Measurements from ENCODE around the gene CD83. TPM values are rescaled to one million over a fixed set of nuclear protein-coding genes. Genes with fewer than 3 reads are reported as not detected.

CD83 gene
- total RNA-seq, 1 donor from 2014 or later: 2.1 TPM

DNA sequence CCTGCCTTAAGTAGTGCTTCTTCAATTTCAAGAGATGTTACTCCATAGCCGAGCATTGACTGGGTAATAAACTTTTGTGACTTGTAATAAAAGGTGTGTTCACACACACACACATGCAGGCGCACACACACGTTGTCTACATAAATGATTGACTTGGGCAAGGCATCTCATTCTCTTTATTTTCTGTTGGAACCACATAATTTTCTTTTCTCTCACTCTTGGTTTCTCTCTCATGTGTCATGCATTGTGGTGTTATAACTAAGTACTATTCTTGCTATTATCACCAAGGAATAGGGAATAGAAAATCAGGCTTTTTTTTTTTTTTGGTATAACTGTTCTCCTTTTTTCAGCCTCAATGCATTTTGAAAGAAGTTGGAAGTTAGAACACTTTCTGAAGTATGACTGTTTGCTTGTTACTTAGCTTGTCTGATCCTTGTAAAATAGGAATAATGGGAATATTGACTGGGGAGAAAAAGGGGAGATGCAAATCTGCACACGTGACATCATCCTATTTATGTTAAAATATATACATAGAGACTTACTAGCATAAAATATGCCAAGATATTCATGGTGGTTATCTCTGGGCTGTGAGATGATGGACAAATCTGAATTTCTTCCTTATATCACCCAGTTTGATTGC lies 26.1 kb upstream of the CD83 start:
- no peak for DNase-seq (ENCODE audit: low spot score)

DNA sequence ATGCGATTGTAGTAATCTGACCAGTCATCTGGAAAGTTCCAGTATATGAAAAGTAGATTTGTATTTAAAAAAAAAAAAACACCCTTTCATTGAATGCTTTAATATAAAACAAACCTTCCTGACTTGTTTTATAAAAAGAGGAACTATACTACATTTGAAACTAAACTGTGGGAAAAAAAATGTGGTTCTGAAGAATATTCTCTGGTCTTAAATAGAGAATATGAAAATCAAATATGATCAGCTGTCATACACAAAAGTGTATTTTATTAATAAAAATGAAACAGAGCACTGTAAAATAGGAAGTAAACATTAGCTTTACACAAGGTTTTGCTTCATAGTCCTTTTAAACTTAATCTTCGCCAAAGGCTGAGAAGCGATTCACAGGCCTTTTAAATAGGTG lies 25.3 kb upstream of the CD83 start:
- DNase-seq (ENCODE audit: low spot score): no peak

DNA sequence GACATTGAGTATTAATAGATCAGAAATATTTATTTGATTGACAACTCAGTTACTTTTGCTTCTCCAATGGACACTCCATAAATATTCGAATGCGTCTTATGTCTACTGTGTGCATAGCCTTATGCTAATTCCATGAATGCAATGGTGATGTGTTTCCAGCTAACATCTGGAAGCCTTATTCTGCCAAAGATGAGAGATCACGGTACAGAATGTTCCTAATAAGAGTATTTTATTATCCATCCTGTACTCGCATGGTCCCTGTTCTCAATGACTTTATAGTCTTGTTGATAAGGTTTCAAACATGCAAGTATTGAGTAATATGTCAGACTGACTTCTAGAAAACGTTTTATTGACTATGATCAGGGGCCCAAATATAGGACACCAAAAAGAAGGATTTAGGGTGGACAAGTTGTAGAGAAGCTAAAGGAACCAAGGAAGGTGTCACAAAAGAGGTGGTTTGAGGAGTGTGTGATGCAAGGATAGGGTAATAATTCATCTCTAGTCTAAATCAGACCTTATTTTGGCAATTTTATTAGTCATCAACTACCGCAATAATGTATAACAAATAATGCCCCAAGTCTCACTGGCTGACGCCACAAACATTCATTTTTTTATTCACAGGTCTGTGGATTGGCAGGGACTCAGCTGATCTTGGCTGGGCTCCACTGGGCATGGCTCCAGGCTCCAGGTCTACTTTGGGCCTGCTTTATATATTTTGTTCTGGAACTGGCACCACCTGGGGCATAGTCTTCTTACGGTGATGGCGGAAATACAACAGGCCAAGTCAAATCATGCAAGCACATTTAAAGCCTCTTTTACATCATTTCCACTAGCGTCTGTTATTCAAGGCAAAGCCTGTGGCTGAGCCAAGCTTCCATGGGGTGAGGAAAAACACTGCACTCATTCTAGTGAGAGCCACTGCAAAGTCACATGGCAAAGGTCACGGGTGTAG lies 24.5 kb upstream of the CD83 start:
- DNase-seq (ENCODE audit: low spot score): no peak

DNA sequence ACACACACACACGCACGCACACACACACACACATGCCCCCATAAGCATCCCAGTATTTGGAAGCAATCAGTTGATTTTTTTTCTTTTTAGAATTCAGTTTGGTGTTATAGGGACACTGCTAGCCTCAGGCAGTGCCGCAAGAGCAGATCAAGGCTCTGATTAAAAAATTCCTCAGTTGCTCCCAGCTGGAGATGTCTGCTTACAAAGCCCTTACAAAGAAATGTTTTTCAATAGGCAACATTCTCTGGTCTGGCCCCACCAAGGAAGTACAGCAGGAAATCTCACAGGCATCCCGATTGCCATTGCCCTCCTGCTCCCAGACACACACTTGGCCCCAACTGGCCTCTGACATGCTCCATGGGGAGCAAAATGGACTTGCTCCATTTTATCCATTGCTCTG lies 22.9 kb upstream of the CD83 start:
- DNase-seq (ENCODE audit: low spot score): no peak

DNA sequence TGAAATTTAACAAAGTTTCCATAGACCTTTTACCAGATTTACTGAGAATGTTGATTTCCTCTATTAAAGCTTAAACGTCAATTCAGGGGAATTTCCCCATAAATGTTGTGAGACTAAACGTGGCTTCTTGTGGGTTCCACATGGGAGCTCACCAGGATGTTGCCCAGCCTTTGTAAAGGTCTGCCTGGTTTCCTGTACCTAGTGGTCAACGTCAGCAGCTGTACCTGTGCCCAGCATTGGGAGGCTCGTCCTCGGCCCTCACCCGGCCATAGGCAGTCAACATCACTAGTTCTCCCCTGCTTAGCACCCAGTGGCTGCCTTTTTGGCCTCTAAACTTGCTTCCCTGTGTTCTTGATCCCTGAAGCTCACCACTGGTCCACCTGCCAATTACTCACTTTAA lies 22.1 kb upstream of the CD83 start:
- DNase-seq (ENCODE audit: low spot score): no peak

DNA sequence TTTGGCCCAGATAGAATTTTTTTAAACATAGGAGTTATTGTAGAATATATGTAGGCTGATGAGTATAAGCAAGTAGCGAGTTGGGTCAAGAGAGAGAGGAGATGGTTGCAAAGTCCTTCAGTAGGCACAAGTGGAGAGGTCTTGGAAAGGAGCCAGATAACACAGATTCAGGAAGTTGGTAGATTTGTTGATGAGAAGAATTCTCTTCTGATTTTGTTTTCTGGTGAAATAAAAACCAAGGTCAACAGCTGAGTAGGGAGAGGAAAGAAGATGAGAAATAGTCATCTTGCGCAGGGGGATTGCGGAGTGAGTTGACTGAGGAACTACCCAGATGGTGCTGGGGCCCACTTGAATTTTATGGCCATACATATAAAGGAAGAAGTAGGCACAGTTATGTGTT lies 17.4 kb upstream of the CD83 start:
- no peak for DNase-seq (ENCODE audit: low spot score)

DNA sequence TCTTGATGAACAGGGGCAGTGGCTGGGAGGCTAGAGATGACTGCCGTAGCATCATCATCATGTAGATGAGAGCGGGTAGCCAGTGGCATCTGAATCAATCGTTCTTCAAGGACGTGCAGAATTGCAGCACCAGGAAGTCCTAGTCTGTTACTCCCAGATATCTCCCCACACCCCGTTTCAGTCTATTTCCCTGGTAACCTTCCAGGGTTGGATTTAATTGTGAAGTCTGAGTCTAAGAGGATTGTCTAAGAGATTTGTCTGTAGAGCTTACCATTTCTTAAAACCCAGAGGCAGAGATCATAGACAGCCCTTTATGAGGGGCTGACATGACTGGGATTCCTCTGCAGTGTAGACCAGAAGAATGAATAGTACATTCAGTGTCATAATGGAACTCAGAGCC lies 16.6 kb upstream of the CD83 start:
- DNase-seq (ENCODE audit: low spot score): no peak

DNA sequence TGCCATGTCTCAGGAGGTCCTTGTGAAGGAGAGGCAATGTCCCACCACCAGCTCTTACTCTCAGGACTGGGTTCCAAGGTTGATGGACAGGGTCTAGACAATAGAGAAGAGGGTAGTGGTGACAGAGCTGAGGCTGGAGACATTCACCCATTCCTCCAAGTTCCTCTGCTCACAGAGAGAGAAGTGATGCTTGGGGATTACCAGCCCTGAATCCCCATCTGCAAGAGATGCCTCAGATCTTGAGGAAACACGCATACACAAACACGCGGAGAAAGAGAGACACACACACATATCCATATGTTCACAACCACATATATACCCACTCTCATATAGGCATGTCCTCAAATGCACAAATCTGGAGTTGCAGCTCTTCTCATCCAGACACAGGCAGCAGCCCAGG lies 15.2 kb upstream of the CD83 start:
- no peak for DNase-seq (ENCODE audit: low spot score)

DNA sequence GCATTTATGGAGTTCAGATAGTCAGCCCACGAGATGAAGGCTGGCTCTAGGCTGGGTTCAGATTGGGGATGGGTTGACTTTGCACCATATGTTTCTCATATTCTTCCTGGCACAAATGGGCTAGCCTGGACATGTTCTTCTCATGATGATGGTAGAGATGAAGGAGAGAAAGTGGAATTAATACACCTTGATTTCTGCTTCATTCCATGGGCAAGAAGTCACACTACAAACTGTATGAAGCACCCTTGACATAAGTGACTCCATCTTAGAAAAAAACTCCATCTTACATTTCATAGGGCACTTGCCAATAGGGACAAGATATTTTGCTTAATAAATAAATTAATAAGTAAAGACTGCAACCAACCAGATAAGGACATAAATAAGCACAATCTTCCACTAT lies 12.0 kb upstream of the CD83 start:
- DNase-seq (ENCODE audit: low spot score): no peak

DNA sequence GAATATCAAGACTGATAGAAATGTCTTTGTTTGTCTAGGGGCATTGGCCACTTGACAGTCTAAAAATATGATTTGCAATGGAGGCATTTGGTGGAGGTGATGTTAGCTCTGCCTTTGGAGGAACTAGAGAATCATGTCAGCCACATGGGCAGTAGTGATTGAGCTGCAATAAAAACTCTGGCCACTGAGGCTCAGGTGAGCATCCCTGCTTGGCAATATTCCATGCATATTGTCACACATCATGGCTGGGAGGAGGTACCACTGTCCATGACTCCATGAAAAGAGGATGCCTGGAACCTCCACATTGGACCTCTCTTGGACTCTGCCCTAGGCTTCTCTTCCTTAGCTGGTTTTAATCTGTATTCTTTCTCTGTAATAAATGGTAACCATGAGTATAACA lies 10.6 kb upstream of the CD83 start:
- DNase-seq (ENCODE audit: low spot score): no peak

DNA sequence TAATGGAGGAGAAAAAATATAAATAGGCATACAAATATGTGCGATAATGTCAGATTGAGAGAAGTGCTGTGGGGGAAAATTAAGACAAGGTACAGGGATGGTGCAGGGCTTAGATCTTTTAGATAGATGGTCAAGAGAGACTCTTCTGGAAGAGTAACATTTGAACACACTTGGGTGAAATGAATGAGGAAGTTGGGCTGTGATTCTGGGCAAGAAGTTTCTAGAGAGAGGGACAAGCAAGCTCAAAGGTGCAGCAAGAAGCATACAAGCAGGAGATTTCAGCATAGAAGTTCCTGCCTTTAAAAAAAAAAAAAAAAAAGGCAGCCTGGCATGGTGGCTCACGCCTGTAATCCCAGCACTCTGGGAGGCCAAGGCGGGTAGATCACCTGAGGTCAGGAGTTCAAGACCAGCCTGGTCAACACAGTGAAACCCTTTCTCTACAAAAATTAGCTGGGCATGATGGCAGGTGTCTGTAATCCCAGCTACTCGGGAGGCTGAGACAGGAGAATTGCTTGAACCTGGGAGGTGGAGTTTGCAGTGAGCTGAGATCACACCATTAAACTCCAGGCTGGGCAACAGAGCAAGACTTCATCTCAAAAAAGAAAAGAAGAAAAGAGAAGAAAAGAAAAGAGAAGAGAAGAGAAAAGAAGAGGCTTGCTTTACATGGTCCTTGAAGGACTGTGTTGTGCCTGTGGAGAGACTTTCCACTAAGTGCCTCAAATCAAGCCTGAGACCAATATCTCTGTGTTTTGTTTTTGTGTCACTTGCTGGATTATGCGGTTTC lies 9.7 kb upstream of the CD83 start:
- DNase-seq (ENCODE audit: low spot score): no peak

DNA sequence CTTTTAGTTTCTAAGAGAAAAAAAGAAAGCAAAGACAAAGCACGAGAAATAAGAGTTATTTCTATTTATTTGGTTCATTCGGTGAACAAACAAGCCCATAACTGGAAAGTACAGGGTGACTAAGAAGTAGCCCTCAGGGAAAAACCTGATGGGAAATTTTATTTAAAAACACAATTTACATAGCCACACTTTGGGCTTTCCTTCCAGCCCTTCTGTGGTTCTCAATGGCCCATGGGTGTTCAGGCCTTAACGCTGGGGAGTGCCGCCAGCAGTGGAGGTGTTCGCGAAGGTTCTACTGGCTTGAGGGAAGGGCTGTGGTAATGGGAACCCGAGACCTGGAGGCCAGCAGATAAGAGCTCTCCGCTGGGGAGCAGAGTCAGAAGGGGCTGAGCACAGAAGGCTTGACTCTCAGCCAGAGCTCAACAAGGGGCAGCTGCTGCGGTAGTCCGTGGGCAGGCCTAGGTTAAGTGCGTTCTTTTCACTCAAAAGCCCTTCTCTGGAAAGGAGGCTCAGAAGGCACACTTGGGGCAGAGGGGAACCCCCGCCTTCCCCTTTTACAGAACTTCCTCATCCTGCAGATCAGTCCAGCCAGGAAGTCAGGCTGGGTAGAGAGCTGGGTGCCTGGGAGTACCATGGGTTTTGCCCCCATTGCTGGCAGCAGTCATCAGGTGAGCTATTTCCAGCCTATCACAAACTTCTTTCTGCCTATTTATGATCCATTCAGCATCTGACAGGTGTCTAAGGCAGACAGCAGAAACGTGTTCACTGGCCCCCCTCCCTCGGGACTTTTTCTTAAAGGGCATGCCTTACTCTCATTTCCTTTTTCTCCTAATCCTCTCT lies 8.8 kb upstream of the CD83 start:
- DNase-seq (ENCODE audit: low spot score): no peak

DNA sequence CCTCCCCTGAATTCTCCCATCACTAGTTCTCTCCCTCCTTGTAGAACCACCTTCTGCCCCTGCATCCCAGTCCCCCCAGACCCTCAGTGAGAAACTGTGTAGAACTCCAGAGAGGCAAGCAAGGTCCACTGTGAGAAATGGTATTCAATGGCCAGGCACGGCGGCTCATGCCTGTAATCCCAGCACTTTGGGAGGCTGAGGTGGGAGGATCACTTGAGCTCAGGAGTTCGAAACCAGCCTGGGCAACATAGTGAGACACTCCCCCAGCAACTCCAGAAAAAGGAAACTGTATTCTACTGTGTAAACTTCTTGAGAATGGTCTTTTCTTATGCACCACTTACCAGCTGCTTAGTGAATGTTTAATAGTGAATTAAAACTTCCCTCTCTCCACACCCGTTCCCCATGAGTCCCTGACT lies 8.2 kb upstream of the CD83 start:
- DNase-seq (ENCODE audit: low spot score): no peak

DNA sequence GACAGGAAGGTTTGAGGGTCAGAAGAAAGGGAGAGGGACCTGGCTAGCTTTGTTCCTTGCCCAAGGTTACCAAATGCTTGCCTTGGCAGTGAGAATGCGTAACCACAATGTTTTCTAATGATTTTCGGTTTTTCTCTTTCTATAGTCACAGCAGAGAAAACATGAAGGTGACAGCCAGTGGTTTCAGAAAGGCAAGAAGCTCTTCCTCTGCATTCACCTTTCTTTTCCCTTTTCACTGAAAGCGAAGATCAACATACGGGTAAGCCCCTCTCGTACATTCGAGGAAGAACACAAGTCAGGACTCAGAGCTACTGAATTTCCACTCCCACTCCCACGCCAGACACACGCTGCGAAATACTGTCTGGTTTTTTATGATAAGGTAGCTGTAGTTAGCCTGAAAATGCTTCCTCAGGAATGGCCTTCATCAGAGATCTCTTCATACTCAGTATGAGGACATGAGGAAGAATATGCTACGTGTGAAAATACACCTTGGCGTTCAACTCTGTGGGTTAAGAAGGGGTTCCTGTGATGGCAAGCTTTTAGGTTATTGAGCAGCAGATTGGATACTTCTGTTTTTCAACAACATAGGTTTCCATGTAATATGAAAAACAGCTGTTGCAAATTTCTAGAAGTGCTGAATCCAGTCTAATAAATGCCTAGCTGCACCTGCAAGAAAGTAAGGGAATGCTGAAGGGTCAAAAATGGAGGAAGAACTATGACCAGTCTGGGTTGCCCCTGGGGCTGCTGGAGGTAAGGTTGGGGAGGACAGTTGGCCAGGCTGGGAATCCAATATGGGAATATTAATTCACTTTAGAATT lies 7.4 kb upstream of the CD83 start:
- DNase-seq (ENCODE audit: low spot score): no peak

DNA sequence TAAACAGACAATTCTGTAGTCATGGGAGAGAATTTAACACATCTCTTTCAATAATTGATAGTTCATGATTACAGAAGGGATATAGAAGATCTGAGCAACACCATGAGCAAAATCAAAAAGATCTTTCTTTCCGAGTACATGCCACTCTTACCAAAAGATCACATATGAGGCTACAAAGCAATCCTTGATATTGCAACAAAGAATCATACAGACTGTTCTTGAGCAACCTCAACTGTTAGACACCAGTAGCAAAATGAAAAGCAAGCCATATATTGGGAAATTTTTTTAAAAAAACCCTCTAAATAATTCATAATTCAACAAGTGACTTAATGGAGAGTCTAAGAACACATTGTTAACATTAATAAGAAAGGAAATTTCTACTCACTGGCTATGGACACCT lies 3.6 kb upstream of the CD83 start:
- DNase-seq (ENCODE audit: low spot score): no peak

DNA sequence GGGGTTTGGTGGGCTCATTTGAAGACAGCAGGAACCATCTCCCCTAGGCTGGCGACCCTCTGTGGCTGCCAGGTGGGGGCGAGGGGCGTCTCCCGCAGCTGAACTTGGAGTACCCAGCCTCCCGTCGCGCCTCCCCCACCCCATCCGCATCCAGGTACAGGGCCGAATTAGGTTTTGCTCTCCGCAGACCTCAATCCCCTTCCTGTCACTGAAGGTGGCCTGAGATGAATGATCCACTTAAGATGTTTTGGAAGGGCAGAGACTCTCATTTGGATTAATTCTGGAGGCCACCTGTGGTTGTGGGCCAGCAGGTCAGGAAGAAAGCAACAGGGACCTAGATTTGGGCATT lies 493 bp downstream of the CD83 start:
- DNase-seq (ENCODE audit: low spot score): no peak

DNA sequence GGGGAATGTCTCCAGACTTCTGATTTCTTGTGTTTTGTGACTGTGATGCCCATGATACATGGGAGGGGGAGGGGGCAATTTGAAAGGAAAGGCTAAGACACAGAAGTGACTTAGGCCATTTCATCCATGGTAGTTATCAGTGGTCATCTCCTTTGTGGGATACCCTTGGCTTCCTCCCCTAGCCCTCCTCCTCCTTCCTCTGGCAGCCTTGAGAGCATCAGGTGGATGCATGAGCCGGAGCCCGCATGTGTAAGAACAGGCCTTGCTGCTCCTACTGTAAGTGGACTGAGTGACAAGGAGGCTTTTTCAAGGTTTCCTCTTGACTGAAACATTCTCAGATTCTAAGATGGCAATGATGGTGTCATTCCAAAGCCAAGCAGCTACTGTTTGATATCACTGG lies 874 bp downstream of the CD83 start:
- no peak for DNase-seq (ENCODE audit: low spot score)

DNA sequence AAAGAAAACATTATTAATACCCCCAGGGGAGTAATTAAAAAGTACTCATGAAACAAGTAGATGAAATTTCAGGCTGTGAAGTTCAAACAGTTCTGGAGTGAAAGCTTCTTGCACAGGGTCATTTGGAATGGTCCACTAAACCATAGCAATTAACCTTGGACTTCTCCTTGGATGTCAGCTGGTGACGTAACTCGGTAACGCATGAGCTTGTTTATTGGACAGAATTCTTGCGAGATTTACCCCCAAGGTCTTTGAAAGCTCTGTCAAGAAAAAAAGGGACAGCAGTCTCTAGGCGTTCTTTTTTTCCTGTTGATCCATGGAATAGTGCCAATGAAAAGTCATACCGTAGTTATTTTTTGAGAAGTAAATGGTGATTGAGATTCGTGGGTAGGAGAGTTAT lies 2.2 kb downstream of the CD83 start:
- DNase-seq (ENCODE audit: low spot score): no peak

DNA sequence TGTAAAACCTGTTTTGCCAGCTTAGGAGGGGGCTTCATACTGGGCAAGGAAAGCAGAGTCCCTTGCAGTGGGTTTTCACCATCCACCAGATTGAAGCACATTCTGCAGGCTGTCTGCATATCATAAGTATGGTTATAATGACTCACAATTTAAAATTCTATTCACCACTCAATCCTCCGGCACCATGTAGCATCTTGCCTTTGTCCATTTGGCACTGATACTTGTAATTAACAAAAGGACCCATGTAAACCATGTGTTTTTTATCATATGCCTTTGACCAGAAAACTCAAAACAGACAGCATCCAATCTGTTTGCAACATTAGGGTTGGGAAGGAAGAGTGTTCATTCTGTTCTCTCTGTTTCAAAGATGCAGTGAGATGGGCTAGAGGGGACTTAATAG lies 3.0 kb downstream of the CD83 start:
- DNase-seq (ENCODE audit: low spot score): no peak

DNA sequence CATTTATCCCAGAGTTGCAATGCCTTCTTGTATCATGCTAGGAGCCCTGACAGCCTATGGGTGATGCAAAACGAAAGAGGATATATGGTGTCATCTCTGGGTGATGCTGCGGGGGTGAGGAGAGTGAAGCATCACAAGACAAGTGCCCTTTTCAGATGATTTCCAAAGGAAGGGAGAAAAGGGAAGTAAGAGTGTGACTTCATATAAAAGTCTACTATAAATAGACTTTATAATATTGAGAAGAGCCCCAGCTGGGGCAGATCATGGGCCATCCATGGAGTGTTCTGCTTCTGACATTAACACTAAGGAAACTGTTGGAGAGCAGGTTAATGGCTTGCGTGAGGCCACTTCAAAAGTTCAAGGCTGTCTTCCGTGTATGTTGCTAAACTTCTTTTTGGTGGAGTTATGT lies 4.4 kb downstream of the CD83 start:
- DNase-seq (ENCODE audit: low spot score): no peak
